ENCODE data around the gene RNF217. TPM values are rescaled to one million over a fixed set of nuclear protein-coding genes. Genes with fewer than 3 reads are reported as not detected.
"Not testable (repeated sequence)": the region's sequence is repeated elsewhere in the genome, so short reads cannot be mapped to it uniquely, and the experiment has no call there.

Gene RNF217, protein sequence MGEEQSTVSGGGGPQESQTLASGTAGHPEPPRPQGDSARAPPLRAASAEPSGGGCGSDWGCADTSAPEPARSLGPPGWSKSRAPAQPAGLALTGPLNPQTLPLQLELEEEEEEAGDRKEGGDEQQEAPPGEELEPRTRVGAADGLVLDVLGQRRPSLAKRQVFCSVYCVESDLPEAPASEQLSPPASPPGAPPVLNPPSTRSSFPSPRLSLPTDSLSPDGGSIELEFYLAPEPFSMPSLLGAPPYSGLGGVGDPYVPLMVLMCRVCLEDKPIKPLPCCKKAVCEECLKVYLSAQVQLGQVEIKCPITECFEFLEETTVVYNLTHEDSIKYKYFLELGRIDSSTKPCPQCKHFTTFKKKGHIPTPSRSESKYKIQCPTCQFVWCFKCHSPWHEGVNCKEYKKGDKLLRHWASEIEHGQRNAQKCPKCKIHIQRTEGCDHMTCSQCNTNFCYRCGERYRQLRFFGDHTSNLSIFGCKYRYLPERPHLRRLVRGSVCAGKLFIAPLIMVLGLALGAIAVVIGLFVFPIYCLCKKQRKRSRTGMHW
- total RNA-seq = 42.2 TPM

DNA sequence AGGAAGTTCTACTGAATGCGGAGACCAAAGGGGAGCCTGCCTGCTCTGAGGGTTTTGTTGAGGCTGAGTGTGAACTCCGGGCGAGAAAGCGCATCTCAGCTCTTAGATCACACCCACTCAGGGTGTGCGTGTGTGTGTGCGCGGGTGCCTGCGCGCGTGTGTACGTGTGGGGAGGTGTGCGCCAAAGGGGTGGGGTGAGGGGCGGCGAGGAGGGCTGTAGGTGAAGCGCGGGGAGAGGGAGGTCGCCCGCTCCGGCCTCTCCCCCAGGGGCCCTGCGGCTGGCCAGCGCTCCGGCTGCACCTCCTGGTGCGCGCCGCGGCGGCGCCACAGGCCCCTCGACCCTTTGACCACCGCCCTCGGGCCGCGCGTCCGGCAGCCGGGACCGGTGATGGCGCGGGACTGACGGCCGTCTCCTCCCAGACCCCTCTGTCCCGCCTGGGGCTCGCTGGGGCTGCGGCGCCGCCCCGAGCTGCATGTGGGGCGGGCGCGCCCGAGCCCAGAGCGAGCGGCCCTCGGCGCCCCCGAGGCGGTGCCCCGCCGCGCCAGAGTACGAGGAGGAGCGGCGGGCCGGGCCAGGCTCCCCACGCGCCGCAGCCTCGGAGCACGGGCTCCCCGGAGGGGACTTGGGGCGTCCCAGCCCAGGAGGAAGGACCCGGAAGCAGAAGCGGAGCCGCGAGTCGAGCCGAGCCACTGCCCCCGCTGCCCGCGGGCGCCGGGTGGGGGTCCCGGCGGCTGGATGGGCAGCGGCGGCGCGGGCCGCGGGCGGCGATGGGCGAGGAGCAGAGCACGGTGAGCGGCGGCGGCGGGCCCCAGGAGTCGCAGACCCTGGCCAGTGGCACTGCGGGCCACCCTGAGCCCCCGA lies at the start of gene RNF217:
Gene RNF217 (plus strand): TSS at position 661 of the 862 bp plus-strand sequence. CDS start 108 bp downstream, at position 769.
- DNase-seq = peak; percentile 80

DNA sequence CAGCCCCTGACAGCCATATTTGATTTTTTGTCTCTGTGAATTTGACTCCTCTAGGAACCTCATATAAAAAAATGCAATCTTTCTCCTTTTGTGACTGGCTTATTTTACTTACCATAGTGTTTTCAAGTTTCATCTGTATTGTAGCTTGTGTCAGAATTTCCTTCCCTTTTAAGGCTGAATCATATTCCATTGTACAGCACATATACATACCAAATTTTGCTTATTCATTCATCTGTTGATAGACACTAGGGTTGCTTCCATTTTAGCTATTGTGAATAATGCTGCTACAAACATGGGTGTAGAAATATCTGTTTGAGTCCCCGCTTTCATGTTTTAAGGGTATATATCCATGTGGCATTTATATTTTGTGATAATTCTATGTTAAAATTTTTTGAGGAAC lies 49.2 kb upstream of the RNF217 start:
- no peak for DNase-seq

- DNase-seq = no peak
These were observed 44.5 kb upstream of the RNF217 start for GRCh38 chr6:124917769-124918168.

- not testable (repeated sequence) for DNase-seq
These were observed 42.5 kb upstream of the RNF217 start for GRCh38 chr6:124919703-124920102.

GRCh38 chr6:124924333-124924759 lies 37.9 kb upstream of the RNF217 start:
- no peak for DNase-seq

DNA sequence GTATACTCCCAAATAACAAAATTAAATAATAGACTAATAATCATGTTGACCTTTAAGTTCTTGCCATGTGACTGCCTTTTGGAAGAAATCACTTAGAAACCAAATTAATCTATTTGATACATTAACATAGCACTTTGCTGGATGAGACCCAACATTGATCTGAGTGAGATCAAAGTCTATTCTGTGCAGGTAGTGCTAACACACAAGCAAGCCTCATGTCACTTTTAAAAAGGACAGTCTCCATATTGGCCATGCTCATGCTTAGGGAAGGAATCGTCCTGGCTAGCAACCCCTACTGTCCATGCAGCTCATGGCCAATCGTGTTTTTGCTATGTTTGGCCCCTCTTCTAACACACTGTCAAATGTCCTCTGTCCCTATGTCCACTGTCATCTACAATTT lies 35.8 kb upstream of the RNF217 start:
- no peak for DNase-seq

DNA sequence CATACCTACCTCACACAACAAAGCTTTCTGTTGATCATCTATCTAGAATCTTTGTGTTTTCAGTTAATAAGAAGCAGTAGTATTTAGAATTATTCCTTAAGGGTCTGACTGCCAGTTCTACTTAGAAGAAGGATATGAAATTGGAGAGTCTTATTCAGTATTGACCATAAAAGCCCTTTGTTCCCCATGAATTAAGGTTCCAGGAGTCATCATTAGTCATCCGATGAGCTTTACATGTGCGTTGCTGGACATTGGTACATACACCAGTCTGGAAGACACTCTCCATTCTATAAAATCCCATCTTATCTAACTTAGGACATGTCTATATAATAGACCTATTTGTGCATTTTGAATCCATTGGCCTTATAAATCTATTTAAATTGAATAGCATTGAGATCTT lies 34.4 kb upstream of the RNF217 start:
- no peak for DNase-seq

- no peak for DNase-seq
These were observed 33.4 kb upstream of the RNF217 start for GRCh38 chr6:124928851-124929250.

GRCh38 chr6:124937645-124938044 lies 24.6 kb upstream of the RNF217 start:
- no peak for DNase-seq

- DNase-seq = no peak
These were observed 21.0 kb upstream of the RNF217 start for GRCh38 chr6:124941259-124941658.

- no peak for DNase-seq
These were observed 18.6 kb upstream of the RNF217 start for GRCh38 chr6:124943658-124944057.

GRCh38 chr6:124947971-124948451 lies 14.2 kb upstream of the RNF217 start:
- DNase-seq = no peak

GRCh38 chr6:124949706-124950105 lies 12.5 kb upstream of the RNF217 start:
- no peak for DNase-seq

DNA sequence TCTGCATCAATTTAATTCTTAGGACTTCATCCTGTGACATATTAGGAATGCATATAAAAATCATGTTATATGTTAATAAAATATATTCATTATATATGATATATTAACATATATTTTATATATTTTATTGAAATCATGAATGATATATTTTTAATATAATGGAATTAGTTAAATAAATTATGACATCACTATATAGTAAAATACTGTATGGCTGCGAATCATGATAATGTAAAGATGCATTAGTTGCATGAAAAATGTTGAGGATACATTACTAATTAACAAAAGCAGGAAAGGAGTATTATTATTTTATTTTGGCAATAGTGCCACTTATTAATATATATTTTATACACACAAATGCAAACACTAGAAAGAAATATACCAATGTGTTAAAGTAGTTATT lies 8.4 kb upstream of the RNF217 start:
- no peak for DNase-seq

DNA sequence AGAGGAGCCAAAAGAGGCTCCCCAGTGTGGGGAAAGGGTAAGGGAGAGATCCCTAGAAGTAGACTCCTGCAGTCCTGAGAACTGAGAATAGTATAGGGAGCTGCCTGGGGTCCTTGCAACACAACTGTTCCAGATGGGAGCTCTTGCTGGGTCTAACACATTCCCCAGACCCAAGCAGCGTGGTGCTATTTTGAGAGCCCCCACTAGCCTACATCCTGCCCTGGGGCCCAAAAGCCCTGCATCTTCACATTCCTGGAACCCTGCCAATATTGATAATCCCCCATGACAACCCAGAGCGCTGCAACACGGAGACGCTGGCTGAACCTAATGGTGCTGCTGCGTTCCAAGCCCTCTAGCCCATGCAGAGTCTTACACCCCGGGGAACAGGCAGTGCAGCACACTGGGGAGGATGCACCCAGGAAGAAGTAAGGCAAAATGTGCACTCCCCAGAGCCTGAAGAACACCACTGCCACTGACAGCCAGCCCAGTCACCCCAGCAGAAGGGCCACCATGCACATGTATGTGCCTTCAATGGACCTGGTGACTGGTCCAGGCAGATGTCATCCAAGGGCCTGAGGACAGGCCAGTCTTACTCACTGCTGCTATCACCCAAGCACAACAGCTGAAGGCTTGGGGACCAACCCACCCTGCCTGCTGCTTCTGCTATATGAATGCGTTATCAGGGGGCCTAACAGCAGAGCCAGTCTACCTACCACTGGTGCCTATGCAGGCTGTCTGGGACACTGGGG lies 7.0 kb upstream of the RNF217 start:
- peak; percentile 75 for DNase-seq

DNA sequence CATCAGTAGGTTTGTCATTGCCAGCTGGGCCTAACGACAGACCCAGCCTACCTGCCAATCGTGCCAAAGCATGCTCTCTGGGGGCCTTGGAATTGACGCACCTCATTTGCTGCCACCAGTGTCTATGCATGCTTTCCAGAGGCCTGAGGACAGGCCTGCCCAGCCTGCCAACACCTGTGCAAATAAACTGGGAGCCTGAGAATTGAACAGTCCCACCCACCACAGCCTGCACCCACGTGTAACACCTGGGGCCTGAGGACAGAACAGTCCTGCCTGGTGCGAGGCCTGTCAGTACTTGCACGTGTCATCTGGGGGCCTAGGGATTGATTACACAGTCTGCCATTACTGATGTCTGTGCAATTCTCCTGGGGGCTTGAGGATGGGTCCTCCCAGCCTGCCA lies 6.2 kb upstream of the RNF217 start:
- DNase-seq = no peak

- DNase-seq = no peak
These were observed 4.1 kb upstream of the RNF217 start for GRCh38 chr6:124958149-124958548.

DNA sequence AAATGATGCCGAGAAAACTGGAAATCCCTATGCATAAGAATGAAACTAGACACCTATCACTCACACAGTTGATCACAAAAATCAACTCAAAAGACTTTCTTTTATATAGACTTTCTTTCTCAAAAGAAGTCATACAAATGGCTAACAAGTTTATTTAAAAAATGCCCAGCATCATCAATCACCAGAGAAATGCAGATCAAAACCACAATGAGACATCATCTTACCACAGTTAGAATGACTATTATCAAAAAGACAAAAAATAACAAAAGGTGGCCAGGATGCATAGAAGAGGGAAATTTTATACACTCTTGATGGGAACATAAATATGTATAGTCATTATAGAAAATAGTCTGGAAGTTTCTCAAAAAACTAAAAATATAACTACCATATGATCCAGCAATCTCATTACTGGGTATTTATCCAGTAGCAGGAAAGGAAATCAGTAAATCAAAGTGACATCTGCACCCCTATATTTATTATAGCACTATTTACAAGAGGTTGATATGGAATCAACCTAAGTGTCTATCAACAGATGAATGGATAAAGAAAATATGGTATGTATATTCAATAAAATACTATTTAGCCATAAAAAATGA lies 3.4 kb upstream of the RNF217 start:
- DNase-seq = no peak

- DNase-seq = no peak
These were observed 1.3 kb upstream of the RNF217 start for GRCh38 chr6:124960757-124961463.

GRCh38 chr6:124961464-124961776 lies 817 bp upstream of the RNF217 start:
- no peak for DNase-seq

Data from tongue (tissue), 2 donors.